ENCODE results near the gene CLTA. TPM values are rescaled to one million over a fixed set of nuclear protein-coding genes. Genes with fewer than 3 reads are reported as not detected.

CLTA gene
- total and polyA plus RNA-seq, 2 donors (not counting 3 experiments of a cell fraction or from before 2014, with no cell fraction given): 229 to 317 TPM

DNA sequence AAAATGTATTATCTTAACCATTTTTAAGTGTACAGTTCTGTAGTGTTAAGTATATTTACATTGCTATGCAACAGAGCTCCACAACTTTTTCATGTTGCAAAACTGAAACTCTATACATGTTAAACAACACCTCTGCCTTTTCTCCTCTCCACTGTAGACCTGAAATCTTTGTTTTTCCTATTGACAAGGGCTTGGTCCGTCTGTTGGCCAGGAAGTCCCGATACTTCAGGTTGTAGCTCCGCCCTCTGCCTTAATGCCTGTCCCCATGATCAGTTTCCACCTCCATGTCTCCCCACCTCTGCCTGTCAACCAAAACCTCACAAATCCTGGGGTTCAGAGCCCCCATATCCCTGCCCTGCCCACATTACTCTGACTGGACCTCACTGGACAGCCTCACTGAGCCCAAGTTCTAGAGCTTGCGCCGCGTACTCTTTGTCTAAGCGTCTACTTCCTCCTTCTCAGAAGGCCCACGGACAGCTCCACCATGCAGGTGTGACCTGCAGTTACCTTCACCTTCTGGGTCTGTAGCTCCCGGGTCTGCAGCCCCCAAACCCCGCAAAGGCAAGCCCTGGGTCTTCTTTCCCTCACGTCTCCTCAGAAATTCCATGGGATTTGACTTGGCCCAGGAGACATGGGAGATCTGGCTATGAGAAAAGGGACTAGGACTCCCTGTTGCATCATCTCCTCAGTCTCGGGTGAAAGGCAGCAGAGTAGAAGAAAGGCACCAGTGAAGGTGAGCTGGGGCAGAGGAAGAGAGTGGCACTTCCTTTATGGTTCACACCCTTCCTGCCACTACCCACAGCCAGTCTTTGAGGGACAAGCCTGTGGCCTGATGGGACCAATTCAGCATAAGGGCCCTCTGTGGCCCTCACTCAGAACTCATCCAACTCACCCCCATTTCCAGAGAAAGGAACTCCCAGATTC is 46.1 kb upstream of the CLTA start:
- no peaks in the 10 kb centered on the region for H3K9me1 ChIP-seq (replicated peaks; ENCODE audit: control insufficient read depth, extremely low read depth, insufficient read depth, low read length)
- H2AFZ ChIP-seq (ENCODE audit: low read depth, low read length): no peak overlapping the region
- no peak for DNase-seq (ENCODE audit: low read depth, low spot score)
- no peak for FAIRE-seq
- dilution Hi-C loops (cut with MboI; ENCODE audit: extremely low pct_ligation_motif_present, low sequenced_read_pairs): no loop called here
- TF ChIP-seq JUN (IDR thresholded peaks at IDR 0.05; ENCODE audit: borderline replicate concordance, insufficient read depth, insufficient read length, low read depth) (no peak), POLR2AphosphoS5 (IDR thresholded peaks at IDR 0.05; ENCODE audit: insufficient read depth, low read depth, low read length) (no peak), EZH2 (IDR thresholded peaks at IDR 0.05; ENCODE audit: borderline replicate concordance, low read depth, low read length, severe bottlenecking) (no peak), GATA2 (IDR thresholded peaks at IDR 0.05; ENCODE audit: insufficient read depth, insufficient read length, low read depth, low read length) (no peak), POLR2A (IDR thresholded peaks at IDR 0.05; ENCODE audit: low read depth, low read length) (no peak), MYC (IDR thresholded peaks at IDR 0.05; ENCODE audit: low read depth, low read length) (no peak), FOS (IDR thresholded peaks at IDR 0.05; ENCODE audit: borderline replicate concordance, insufficient read depth, low read length) (no peak)
- TF ChIP-seq, protein P1, sequence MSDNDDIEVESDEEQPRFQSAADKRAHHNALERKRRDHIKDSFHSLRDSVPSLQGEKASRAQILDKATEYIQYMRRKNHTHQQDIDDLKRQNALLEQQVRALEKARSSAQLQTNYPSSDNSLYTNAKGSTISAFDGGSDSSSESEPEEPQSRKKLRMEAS (IDR thresholded peaks at IDR 0.05; ENCODE audit: insufficient read depth, insufficient read length): no peak
- TF ChIP-seq, protein P2, sequence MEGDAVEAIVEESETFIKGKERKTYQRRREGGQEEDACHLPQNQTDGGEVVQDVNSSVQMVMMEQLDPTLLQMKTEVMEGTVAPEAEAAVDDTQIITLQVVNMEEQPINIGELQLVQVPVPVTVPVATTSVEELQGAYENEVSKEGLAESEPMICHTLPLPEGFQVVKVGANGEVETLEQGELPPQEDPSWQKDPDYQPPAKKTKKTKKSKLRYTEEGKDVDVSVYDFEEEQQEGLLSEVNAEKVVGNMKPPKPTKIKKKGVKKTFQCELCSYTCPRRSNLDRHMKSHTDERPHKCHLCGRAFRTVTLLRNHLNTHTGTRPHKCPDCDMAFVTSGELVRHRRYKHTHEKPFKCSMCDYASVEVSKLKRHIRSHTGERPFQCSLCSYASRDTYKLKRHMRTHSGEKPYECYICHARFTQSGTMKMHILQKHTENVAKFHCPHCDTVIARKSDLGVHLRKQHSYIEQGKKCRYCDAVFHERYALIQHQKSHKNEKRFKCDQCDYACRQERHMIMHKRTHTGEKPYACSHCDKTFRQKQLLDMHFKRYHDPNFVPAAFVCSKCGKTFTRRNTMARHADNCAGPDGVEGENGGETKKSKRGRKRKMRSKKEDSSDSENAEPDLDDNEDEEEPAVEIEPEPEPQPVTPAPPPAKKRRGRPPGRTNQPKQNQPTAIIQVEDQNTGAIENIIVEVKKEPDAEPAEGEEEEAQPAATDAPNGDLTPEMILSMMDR (IDR thresholded peaks at IDR 0.05; ENCODE audit: extremely low read depth in 1 of 2, insufficient read depth in 1 of 2, low read depth in 1 of 2, low read length in 2 of 2): no peak
- no TSS peak for BruUV-seq (replicated peaks)
- no peak overlapping the region for H3K9ac ChIP-seq (replicated peaks; ENCODE audit: extremely low read depth, insufficient read depth, low read length)
- no peaks in the 10 kb centered on the region for H3K36me3 ChIP-seq (ENCODE audit: control insufficient read depth in 2 of 2, extremely low read depth in 1 of 2, insufficient read depth in 2 of 2, low read length in 2 of 2)
- H3K27me3 ChIP-seq (ENCODE audit: control insufficient read depth in 2 of 2, insufficient read depth in 2 of 2, low read length in 2 of 2): no peaks in the 10 kb centered on the region
- H3K4me1 ChIP-seq (ENCODE audit: control insufficient read depth, extremely low read depth, insufficient read depth, low read length): peaks cover 14% of the 10 kb centered on the region
- no peaks in the 10 kb centered on the region for H4K20me1 ChIP-seq (replicated peaks; ENCODE audit: control insufficient read depth, extremely low read depth, insufficient read depth, low read length)
- POLR2A ChIA-PET: no interaction called here
- no peaks in the 10 kb centered on the region for H3K9me3 ChIP-seq (replicated peaks; ENCODE audit: control insufficient read depth, insufficient read depth, low read length)
- H3K4me2 ChIP-seq (ENCODE audit: insufficient read depth, low read length): no peak overlapping the region
- CTCF ChIA-PET: no interaction called here
- H3K79me2 ChIP-seq (ENCODE audit: control insufficient read depth, insufficient read depth, low read length): no peaks in the 10 kb centered on the region
- no peak overlapping the region for H3K27ac ChIP-seq (ENCODE audit: insufficient read depth, low read depth, low read length)
- intact Hi-C loops (cut with micrococcal nuclease): no loop called here
- no peak overlapping the region for H3K4me3 ChIP-seq (replicated peaks in 1 of 3; ENCODE audit: insufficient read depth in 1 of 3, low read depth in 1 of 3, low read length in 3 of 3)

Data from endothelial cell of umbilical vein (primary cell).